ENCODE data around the gene SLC25A5. TPM values are rescaled to one million over a fixed set of nuclear protein-coding genes. Genes with fewer than 3 reads are reported as not detected.
"Not testable (repeated sequence)": the region's sequence is repeated elsewhere in the genome, so short reads cannot be mapped to it uniquely, and the experiment has no call there.

The SLC25A5 gene
- total and polyA plus RNA-seq, 2 experiments from 2014 or later = 104 to 150 TPM

- Histone ChIP-seq H3K4me1 (ENCODE audit: insufficient read depth) (peaks cover 5% of the 10 kb centered on the region; the same call in 1 of the 2 replicates), H3K4me3 (no peak overlapping the region), H3K9ac (no peak overlapping the region), H3K9me2 (ENCODE audit: insufficient read depth) (no peaks in the 10 kb centered on the region), H3F3A (ENCODE audit: insufficient read depth) (no peaks in the 10 kb centered on the region), H3K36me3 (ENCODE audit: low read depth) (no peaks in the 10 kb centered on the region), H3K27ac (no peak overlapping the region), H3K9me3 (ENCODE audit: low read depth) (no peaks in the 10 kb centered on the region), H3K79me2 (ENCODE audit: insufficient read depth) (0 out of 2 replicates have a peak, but pooled peaks cover 8% of the 10 kb centered on the region), H4K20me1 (ENCODE audit: insufficient read depth) (no peaks in the 10 kb centered on the region), H3K4me2 (ENCODE audit: unreplicated experiment) (no peak overlapping the region), H2AFZ (no peak overlapping the region), H3K27me3 (replicated peaks; ENCODE audit: insufficient read depth) (no peaks in the 10 kb centered on the region)
- in situ Hi-C loops (cut with MboI) = no loop called here
- peak; percentile 11 for DNase-seq
- TF ChIP-seq EZH2 (IDR thresholded peaks at IDR 0.05; ENCODE audit: insufficient read depth, poor library complexity, severe bottlenecking) (no peak), EZH2phosphoT487 (IDR thresholded peaks at IDR 0.05; ENCODE audit: insufficient read depth, low read depth) (no peak)
- WGBS, 2 experiments (ENCODE audit: low coverage in 1 of 2, low lambda C conversion rate in 2 of 2, missing lambda C conversion rate in 2 of 2) = 85 to 89% methylated on average over 3 of the region's 4 CpGs
Observed at GRCh38 chrX:119429471-119429870, 38.8 kb upstream of the SLC25A5 start.

- H3F3A ChIP-seq (ENCODE audit: insufficient read depth); H3K27ac ChIP-seq; H3K4me3 ChIP-seq; H3K9ac ChIP-seq; H3K4me1 ChIP-seq (ENCODE audit: insufficient read depth); H3K9me3 ChIP-seq (ENCODE audit: low read depth); H4K20me1 ChIP-seq (ENCODE audit: insufficient read depth); DNase-seq; H3K27me3 ChIP-seq (replicated peaks; ENCODE audit: insufficient read depth); H3K79me2 ChIP-seq (ENCODE audit: insufficient read depth); H3K4me2 ChIP-seq (ENCODE audit: unreplicated experiment); H3K36me3 ChIP-seq (ENCODE audit: low read depth); H3K9me2 ChIP-seq (ENCODE audit: insufficient read depth); H2AFZ ChIP-seq; in situ Hi-C loops (cut with MboI): not testable (repeated sequence)
- 98 to 100% methylated on average over 8 to 9 of the region's 17 CpGs for WGBS, 2 experiments (ENCODE audit: low coverage in 1 of 2, low lambda C conversion rate in 2 of 2, missing lambda C conversion rate in 2 of 2)
Observed at GRCh38 chrX:119441295-119441694, 26.9 kb upstream of the SLC25A5 start.

GRCh38 chrX:119442286-119442685 is 26.0 kb upstream of the SLC25A5 start:
- Histone ChIP-seq H3K4me1 (ENCODE audit: insufficient read depth) (no peaks in the 10 kb centered on the region), H2AFZ (no peak overlapping the region), H3K36me3 (ENCODE audit: low read depth) (no peaks in the 10 kb centered on the region; the same call in 1 of the 2 replicates), H3K9me3 (ENCODE audit: low read depth) (no peaks in the 10 kb centered on the region), H3F3A (ENCODE audit: insufficient read depth) (no peaks in the 10 kb centered on the region), H3K27ac (no peak overlapping the region), H3K4me2 (ENCODE audit: unreplicated experiment) (no peak overlapping the region), H3K27me3 (replicated peaks; ENCODE audit: insufficient read depth) (no peaks in the 10 kb centered on the region), H4K20me1 (ENCODE audit: insufficient read depth) (no peaks in the 10 kb centered on the region), H3K9me2 (ENCODE audit: insufficient read depth) (no peaks in the 10 kb centered on the region), H3K79me2 (ENCODE audit: insufficient read depth) (no peaks in the 10 kb centered on the region), H3K4me3 (no peak overlapping the region), H3K9ac (no peak overlapping the region)
- no peak for TF ChIP-seq EZH2phosphoT487 (IDR thresholded peaks at IDR 0.05; ENCODE audit: insufficient read depth, low read depth)
- no peak for TF ChIP-seq EZH2 (IDR thresholded peaks at IDR 0.05; ENCODE audit: insufficient read depth, poor library complexity, severe bottlenecking)
- 50% methylated on average over 2 of the region's 2 CpGs for WGBS, 2 experiments (ENCODE audit: low coverage in 1 of 2, low lambda C conversion rate in 2 of 2, missing lambda C conversion rate in 2 of 2)
- in situ Hi-C loops (cut with MboI) = no loop called here
- DNase-seq = no peak

- Histone ChIP-seq H3K27ac (no peak overlapping the region), H3K4me3 (no peak overlapping the region), H3F3A (ENCODE audit: insufficient read depth) (peaks cover 3% of the 10 kb centered on the region; the same call in 1 of the 2 replicates), H3K36me3 (ENCODE audit: low read depth) (peaks cover 12% of the 10 kb centered on the region; the same call in 1 of the 2 replicates), H3K4me1 (ENCODE audit: insufficient read depth) (0 out of 2 replicates have a peak, but pooled peaks cover 7% of the 10 kb centered on the region), H3K9me2 (ENCODE audit: insufficient read depth) (no peaks in the 10 kb centered on the region), H3K9me3 (ENCODE audit: low read depth) (no peaks in the 10 kb centered on the region), H3K4me2 (ENCODE audit: unreplicated experiment) (no peak overlapping the region), H4K20me1 (ENCODE audit: insufficient read depth) (no peaks in the 10 kb centered on the region), H3K79me2 (ENCODE audit: insufficient read depth) (no peaks in the 10 kb centered on the region), H2AFZ (no peak overlapping the region), H3K9ac (no peak overlapping the region), H3K27me3 (replicated peaks; ENCODE audit: insufficient read depth) (no peaks in the 10 kb centered on the region)
- DNase-seq = no peak
- in situ Hi-C loops (cut with MboI) = no loop called here
- 78 to 83% methylated on average over 4 of the region's 4 CpGs for WGBS, 2 experiments (ENCODE audit: low coverage in 1 of 2, low lambda C conversion rate in 2 of 2, missing lambda C conversion rate in 2 of 2)
- no peak for TF ChIP-seq EZH2phosphoT487 (IDR thresholded peaks at IDR 0.05; ENCODE audit: insufficient read depth, low read depth)
- TF ChIP-seq EZH2 (IDR thresholded peaks at IDR 0.05; ENCODE audit: insufficient read depth, poor library complexity, severe bottlenecking) = no peak
Observed at GRCh38 chrX:119453202-119453601, 15.0 kb upstream of the SLC25A5 start.

- H4K20me1 ChIP-seq (ENCODE audit: insufficient read depth) = no peaks in the 10 kb centered on the region
- H2AFZ ChIP-seq = no peak overlapping the region
- H3K9me3 ChIP-seq (ENCODE audit: low read depth) = no peaks in the 10 kb centered on the region
- H3F3A ChIP-seq (ENCODE audit: insufficient read depth) = peaks cover 12% of the 10 kb centered on the region
- no peak overlapping the region for H3K9ac ChIP-seq
- H3K4me1 ChIP-seq (ENCODE audit: insufficient read depth) = peaks cover 10% of the 10 kb centered on the region; the same call in 1 of the 2 replicates
- no peak overlapping the region for H3K4me3 ChIP-seq
- no peak overlapping the region for H3K27ac ChIP-seq
- in situ Hi-C loops (cut with MboI) = no loop called here
- no peaks in the 10 kb centered on the region for H3K27me3 ChIP-seq (replicated peaks; ENCODE audit: insufficient read depth)
- H3K36me3 ChIP-seq (ENCODE audit: low read depth) = peaks cover 12% of the 10 kb centered on the region; the same call in 1 of the 2 replicates
- peak; percentile 55 for DNase-seq
- WGBS, 2 experiments (ENCODE audit: low coverage in 1 of 2, low lambda C conversion rate in 2 of 2, missing lambda C conversion rate in 2 of 2) = 100% methylated on average over 1 of the region's 1 CpG
- no peaks in the 10 kb centered on the region for H3K79me2 ChIP-seq (ENCODE audit: insufficient read depth)
- TF ChIP-seq EZH2phosphoT487 (IDR thresholded peaks at IDR 0.05; ENCODE audit: insufficient read depth, low read depth) (no peak), EZH2 (IDR thresholded peaks at IDR 0.05; ENCODE audit: insufficient read depth, poor library complexity, severe bottlenecking) (no peak)
- H3K4me2 ChIP-seq (ENCODE audit: unreplicated experiment) = no peak overlapping the region
- no peaks in the 10 kb centered on the region for H3K9me2 ChIP-seq (ENCODE audit: insufficient read depth)
Observed at GRCh38 chrX:119455264-119455663, 13.0 kb upstream of the SLC25A5 start.
